ENCODE data around the gene ZNF385D.

Gene ZNF385D, protein sequence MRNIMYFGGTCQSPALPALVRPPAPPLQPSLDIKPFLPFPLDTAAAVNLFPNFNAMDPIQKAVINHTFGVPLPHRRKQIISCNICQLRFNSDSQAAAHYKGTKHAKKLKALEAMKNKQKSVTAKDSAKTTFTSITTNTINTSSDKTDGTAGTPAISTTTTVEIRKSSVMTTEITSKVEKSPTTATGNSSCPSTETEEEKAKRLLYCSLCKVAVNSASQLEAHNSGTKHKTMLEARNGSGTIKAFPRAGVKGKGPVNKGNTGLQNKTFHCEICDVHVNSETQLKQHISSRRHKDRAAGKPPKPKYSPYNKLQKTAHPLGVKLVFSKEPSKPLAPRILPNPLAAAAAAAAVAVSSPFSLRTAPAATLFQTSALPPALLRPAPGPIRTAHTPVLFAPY

DNA sequence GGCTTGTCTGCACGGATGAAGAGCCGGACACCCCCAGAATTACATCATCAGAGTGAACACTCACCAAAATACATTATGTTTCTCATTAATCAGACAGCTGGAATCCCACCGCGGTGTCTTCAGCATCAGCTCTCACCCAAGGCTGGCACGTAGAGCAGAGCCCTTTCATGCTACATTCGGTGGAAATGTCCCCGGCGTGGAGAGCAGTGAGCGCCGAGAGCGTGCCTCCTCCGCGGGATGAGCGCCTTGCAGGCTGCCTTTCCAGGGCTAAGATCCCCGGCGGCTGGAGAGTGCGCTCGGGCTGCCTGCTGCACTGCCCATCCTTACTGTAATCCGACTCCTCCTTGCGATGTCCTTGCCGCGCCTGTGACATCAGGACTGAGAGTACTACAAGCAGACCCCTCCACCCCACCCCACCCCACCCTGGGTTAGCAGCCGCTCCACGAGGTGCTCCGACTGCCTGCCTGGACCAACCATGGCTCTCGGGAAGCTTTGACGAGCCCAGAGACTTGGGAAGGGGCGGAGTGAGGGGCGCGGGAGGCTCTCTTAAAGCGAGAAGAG, at the start of gene ZNF385D:
TSS of gene ZNF385D (minus strand) at position 380 of the 561 bp plus-strand sequence. CDS start at position 86, 294 bp downstream.
- FAIRE-seq: no peak

DNA sequence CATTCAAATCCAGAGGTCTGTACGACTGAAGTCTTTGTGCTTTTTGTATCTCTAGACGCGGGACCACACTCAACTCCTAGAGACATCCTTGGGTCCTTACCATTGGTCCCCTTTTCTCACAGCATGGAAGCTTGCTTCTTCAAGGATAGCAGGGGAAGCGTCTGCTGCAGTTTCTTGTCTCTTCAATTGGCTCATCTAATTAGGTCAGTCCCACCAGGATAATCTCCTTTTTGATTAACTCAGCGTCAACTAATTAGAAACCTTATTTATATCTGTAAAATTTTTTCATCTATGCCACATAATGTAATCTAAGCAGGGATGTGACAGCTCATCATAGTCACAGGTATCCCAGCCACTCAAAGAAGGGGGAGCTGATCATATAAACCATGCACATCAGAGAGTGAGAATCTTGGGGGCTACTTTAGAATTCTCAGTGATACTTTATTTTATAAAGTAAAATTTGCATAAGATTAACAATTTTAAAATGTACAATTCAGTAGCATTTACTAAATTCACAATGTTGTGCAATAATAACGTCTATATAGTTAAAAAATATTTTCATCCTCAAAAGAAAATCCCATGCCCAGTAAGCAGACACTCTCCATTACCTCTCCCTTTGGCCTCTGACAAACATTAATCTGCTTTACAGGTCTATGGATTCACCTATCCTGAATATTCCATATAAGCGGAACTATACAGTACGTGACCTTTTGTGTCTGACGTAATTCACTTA, 47.5 kb upstream of the ZNF385D start:
- FAIRE-seq: no peak

DNA sequence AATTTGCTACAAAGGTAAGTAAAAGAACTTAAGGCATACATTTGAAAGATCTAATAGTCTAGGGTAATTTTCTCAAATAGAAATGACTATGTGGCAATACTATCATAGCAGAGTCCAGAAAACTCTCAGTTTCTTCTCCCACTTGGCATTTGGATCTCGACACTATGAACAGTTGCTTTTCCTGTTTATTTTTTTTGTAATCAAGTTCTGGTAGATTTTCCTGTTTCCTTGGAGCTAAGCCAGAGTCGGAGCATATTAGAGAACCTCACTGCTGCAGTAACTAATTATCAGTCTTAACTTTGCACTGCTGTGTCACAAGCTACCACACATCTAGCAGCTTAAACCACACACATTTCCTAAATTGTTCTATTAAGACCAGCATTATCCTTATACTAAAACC, 44.9 kb upstream of the ZNF385D start:
- FAIRE-seq: no peak

DNA sequence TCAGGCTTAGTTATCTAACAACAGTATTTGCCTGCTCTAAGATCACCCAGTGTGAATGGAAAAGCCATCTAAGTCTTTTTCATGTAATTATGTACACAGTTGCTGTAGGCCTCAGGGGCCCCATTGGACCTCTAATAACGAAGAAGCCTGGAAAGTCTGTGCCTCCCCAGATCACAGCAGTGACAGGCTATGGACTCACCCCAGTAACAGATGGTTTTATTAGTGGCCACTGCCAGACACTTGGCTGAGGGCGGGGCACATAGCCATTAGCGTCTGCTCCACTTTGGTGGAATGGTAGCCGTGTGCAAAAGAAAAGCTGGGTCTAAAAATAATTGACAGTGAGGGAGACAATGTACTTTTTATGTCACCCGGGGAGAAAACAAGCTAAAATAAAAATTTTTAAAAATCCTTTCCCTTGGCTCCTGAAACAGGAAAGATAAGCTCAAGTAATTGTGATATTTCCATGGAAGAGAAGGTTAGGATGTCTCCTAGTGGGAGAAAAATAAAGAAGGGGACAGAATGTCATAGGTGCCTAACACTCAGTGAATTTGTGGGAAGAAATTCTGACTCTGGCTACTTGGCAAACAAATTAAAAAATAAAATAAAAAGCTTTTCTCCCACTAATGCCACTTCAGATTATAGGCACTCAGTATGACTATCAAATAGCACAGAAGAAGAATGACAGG, 44.3 kb upstream of the ZNF385D start:
- no peak for FAIRE-seq

DNA sequence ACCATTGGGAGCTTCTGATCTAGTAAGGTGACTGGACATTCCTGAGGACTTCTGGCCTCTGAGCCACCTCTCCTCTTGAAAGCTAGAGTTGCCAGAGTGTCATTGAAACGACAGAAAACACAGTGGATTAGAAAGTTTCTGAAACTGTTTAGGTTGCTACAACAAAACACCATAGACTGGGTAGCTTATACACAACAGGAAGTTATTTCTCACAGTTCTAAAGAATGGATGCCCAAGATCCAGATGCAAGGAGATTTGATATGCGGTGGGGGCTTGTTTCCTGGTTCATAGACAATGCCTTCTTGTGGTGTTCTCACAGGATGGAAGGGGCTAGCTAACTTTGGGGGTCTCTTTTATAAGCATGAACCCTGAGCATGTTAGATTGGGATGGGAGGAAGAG, 43.3 kb upstream of the ZNF385D start:
- no peak for FAIRE-seq

DNA sequence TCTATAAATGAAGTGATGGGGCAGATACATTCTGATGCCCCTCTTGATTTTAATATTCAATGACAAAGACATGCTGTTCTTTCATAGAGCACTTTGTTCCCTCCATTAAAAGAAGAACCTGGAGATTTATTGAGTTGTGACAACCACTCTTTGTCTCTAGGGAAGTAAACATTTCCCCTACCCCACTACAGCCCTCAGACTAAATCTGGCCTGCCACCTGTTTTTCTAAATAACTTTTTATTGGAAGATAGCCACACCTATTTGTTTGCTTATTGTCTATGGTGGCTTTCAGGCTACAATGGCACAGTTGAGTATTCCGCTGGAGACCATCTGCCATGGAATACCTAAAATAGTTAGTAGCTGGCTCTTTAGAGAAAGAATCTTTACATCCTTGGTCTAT, 41.2 kb upstream of the ZNF385D start:
- no peak for FAIRE-seq

DNA sequence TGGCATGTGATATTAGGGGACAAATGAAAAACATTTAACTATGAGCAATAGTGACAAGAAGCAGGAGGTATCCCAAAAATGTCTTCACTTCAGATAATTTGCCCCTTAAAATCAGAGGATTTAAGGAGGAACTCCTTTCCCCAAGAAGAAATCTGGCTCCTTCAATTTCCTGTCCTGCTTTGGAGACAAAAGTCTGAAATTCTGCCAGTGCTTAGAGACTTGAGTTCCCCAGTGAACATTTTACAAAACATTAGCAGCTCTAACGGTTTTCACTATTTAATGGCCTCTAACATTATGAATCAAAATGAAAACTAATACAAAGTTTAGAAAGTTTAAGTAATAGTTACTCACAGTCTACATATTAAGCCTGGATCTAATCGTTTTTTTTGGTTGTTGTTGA, 40.3 kb upstream of the ZNF385D start:
- FAIRE-seq: no peak

DNA sequence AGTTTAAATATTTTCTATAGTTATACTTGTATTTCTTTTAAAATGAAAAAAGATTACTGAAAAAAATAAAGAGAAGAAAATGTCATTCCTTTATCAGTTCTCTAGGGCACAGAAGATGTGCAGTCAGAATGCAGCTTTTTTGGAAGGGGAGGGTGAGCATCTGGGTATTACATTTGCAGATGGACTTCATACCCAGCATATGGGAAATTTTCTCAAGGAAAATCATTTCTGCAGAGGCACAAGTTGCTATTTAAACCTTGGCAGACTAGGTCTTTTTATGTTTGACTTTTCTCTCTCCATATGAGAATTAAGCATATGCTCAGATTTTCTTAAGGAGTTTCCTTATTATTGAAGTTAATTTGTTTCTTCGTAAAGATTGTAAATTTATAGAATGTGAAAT, 39.5 kb upstream of the ZNF385D start:
- no peak for FAIRE-seq

DNA sequence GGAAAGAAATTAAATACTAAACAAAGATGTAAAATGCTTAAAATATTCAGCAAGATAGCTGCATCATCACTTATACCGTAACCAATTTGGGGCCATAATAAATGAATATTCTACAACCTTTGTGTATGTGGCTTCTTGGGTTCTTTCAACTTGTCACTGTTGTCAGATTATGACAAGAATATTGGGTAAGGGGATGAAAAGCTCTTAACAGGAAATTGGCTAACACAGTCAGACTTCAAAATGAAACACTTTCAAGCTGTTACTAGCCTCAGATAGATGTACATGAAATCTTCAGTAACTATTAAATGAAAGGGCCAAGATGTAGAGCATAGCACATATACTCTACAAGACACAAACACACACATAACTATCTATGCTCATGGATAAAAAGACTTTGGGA, 38.7 kb upstream of the ZNF385D start:
- FAIRE-seq: no peak

DNA sequence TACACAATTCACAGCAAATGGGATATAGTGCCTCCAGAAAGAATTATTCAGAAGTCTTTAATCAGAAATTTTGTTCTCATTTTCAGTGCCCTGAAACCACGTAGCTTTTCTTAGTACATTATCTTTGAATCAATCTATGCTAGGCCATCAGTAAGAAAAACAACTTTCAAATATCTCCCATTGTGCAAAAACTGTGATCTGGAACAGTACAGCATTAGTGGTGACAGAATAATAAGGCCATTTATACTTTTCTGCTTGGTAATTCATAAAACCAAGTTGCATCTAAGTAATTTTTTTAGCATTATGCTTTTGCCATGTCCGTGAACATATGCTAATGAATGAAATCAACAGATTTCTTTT, 35.4 kb upstream of the ZNF385D start:
- FAIRE-seq: no peak

DNA sequence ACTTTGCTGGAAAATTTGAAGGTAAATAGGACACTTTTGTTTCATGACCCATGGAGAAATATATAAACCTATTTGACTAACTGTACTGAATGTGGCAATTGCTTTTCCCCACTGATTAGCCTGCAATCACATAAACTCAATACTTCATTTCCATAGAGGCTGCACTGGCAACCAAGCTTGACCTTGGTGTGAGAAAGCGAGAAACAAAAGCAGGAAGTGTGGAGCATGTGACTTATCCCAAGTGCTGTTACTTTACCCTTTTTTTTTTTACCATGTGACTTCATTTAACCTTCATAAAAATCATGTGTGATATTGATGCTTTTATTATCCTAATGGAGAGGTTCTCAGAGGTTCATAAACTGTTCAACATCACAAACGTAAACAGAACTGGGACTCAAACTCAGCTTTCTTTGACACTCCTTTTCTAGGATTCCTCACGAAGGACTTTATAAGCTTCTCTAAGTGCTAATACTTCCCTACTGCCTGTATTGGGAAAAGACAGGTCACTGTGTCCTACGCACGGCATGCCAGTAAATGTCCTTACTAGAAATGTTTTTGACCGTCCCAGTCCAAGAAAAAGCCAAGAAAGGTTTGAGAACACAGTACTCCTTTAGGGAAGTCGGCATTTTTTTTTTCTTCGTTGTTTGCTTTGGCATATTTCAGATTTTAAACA, 34.9 kb upstream of the ZNF385D start:
- no peak for FAIRE-seq

DNA sequence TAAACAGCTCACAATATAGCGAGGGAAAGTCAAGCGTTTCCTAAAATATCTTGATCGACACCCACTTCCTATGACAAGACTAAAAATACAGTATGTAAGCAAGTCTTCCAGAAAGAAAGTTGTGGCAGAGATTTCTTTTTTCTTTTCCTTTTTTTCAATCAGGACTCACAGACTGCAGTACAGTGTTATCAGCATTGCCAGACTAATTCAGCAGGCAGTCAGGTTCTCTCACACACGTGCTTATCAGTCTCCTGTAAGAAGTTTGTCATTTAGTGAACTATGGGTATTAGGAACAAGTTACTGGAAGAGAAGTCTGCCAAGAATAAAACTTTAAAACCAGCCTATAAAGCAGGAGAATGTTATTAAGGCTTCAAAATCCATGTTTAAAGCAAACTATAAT, 32.8 kb upstream of the ZNF385D start:
- FAIRE-seq: no peak

DNA sequence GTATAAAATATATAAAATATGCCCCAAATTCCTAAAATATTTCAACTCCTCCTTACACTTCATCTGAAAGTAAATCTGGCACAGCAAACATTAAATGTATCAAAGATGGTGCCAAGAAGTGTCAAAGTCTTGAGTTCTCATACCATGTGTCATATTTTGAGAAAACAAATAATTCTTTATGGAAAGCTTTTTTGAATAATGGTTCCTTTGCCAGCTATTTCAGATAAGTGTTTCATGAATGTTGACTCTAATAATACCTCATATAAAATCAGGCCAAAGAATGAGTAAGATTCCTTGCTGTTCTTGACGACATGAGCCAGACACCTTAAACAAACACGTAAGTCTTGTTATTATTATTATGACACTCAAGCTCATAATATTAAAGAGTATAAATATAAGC, 30.3 kb upstream of the ZNF385D start:
- FAIRE-seq: no peak

DNA sequence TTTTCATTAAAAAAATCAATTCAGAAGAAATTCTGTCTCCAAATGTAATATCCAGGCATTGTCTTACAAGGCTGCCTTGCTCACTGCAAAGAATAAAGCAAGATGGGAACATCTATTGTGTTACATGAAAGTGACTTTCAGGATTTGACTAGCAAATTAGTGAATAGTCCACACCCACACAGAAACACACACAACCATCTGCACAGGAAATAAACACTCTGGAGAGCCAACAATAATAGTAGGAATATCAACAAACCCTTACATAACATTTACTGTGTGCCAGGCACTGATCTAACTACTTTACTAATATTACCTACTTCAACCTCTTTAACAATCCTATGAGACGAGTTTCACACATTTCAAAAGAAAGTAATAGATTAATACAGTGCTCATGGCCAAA, 28.9 kb upstream of the ZNF385D start:
- no peak for FAIRE-seq

DNA sequence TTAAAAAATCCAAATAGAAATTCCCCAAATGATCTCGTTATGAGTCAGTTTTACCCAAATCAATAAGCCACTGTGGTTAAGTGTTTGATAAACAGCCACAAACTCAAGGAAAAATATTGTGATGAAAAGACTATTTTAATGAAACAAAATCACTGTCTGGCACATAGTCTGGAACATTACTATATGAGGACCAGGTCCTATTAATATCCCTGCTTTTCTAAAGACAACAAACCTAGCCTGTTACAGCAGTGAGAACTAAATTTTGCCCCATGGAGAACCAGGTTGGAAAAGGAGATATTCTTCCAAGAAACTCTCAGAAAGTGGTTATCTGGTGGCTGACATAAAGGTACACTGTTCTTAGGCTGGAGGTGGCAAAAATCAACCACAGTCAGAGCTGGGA, 27.7 kb upstream of the ZNF385D start:
- no peak for FAIRE-seq

DNA sequence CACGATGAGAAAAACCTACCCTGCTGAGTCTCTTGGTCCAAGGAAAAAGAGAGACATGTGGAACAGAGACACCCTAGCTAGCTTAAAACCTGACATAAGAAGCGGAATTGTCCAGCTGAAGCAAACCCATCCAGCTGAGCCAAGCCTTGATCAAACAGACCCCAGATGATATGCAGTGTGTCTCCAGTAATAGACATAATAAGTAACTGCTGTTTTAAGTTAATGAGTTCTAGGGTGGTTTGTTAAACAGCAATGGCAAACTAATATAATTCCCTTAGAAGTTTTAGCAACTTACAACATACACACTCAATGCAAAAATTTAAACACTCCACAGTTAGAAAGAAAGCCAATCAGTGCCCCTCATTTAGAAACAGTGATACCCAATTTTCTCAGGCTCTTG, 26.8 kb upstream of the ZNF385D start:
- no peak for FAIRE-seq

DNA sequence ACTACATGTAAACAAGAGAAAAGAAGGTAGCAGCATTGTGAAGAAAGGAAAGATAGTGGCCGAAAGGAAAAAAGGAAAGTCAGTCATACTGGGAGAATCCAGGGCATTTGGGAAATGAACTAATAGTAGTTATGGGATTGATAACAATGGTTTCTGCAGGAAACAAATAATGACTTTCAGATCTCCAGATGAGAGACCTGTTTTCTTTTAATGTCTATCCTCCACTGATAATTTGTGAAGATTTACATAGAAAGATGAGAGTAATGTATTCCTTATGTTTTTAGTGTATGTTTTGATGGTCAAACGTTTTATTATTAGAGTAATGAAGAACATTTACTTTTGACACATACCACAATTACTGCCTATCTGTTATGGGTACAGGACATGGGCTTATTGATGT, 15.0 kb upstream of the ZNF385D start:
- no peak for FAIRE-seq

DNA sequence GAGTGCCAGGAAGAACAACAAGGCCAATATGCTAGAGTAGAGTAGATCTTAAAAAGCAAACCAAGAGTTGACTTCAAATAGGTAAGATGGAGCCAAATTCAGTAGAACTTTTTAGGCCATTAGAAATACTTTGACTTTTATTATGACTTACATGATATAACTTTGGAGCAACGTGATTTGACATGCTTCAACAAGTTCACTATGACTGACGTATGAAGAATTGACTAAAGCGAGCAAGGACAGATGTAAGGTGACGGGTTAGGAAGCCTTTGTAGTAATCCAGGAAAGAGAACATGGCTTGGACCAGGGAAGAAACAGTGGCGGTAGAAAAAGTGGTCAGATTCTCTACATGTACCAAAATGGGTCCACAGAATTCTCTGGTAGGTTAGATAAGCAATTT, 4.9 kb upstream of the ZNF385D start:
- no peak for FAIRE-seq

DNA sequence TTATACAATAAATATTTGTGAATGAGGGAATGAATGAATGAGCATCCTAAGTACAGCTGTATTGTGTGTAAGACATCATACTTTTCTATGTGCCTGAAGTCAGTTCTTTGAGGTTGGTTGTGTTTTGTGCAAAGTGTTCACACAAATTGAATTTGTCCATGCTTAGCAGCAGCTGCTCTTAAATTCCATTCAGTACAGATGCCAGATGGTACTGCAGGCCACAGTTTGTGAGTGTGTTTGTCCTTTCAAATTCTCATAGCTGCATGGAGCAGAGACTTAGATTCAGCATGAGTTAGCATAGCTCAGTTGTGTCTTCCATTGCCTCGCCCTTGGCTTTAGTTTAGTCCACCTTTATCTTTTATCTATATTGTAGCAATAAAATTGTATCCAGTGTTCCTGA, 3.8 kb upstream of the ZNF385D start:
- FAIRE-seq: no peak

DNA sequence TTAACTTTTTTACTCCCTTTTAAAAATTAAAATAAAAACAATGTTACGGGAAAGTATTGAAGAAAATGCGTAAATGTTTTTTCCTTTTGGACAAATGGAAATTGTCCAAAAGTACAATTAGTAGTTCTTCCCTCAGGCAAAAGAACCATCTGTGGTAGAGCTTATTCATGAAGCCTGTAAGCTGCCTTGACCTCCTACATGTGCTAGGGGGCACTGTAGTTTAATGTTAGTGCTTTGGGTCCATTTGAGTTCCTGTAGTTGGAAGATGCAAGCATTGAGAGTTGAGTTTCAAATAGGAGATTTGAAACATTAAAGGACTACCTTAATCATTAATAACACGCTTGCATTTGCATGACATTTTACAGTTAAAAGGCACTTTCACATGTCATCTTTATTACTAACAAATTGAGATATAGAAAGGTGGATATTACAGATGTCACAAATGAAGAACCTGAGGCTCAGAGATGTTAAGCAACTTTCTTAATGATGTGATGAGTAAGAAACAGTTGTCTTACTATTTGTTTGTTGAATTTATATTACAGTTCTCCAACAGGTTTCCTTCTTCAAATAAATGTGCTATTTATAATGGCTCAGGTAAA, 1.8 kb upstream of the ZNF385D start:
- no peak for FAIRE-seq

DNA sequence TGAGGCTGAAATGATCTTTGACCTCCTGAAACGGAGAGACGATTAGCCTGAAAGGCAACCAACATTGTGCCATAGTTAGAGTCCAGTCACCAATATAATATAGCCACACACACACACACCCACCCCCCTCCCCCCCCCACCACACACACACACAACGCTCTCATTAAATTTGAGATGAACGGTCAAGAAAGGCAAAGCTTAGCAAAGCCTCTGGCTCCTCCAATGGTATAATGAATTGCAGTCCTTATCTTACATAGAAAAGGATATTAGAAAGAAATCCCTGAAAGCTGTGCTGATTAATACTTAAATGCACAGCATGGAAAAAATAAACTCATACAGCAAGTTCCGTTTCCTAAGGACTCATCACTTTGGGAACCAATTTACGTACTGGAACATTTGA, 876 bp upstream of the ZNF385D start:
- no peak for FAIRE-seq

DNA sequence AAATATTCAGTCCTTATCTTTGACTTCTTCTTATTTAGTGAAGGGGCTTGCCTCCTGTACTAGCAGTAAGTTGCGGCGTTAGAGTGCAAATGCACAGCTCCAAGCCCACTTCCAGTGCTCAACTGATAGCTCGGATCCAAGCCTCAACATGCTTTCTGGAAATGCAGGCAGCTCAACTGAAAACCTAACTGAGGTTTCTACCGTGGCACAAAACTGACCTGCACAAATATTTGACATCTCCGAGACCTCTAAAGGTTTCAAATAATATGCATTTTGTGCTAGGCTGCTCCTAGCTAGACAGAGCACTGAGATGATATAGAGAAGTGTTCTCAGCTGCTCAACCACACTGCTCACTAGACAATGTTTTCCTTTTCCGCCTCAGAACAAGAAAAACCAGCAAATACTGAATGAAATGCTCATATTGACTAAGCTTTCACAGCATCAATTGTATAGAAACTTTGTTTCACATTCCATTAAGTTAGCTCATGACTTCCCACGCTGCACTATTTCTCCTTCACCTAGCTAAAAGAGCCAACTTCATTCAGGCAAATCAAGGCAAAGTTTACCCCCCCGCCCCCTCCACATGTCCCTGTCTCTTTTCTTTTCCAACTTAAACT, 822 bp downstream of the ZNF385D start:
- no peak for FAIRE-seq

Data from colon (tissue), 2 donors.